Glutamatergic neuron (in vitro differentiated cells): ENCODE results near the gene RNF227. TPM values are rescaled to one million over a fixed set of nuclear protein-coding genes. Genes with fewer than 3 reads are reported as not detected.

Experiments used
- DNase-seq: peaks from one replicate; pipeline ENCODE4 v3.0.0; 2022
- H3K27ac Mint-ChIP-seq: one replicate; pipeline ENCODE4 v1.8.0; 2020; ENCODE audit warnings: mild to moderate bottlenecking, mixed read lengths, inconsistent platforms; ENCODE audit not compliant: unreplicated experiment
- H3K27me3 Mint-ChIP-seq: one replicate; pipeline ENCODE4 v1.8.0; 2020; ENCODE audit warnings: mild to moderate bottlenecking, moderate library complexity, mixed read lengths, inconsistent platforms; ENCODE audit not compliant: unreplicated experiment
- H3K36me3 Mint-ChIP-seq: one replicate; pipeline ENCODE4 v1.8.0; 2020; ENCODE audit warnings: mild to moderate bottlenecking, mixed read lengths, inconsistent platforms; ENCODE audit not compliant: unreplicated experiment
- H3K4me1 Mint-ChIP-seq: one replicate; pipeline ENCODE4 v1.8.0; 2020; ENCODE audit warnings: mild to moderate bottlenecking, low read depth, mixed read lengths, inconsistent platforms; ENCODE audit not compliant: unreplicated experiment
- H3K4me3 Mint-ChIP-seq: one replicate; pipeline ENCODE4 v1.8.0; 2020; ENCODE audit warnings: mild to moderate bottlenecking, mixed read lengths, inconsistent platforms; ENCODE audit not compliant: unreplicated experiment
- H3K9me3 Mint-ChIP-seq: one replicate; pipeline ENCODE4 v1.8.0; 2020; ENCODE audit warnings: mild to moderate bottlenecking, moderate library complexity, mixed read lengths, inconsistent platforms; ENCODE audit not compliant: unreplicated experiment
- CTCF ChIP-seq: fragments of 200-600 bp; sonication (generic); IDR thresholded peaks from one replicate; pipeline ENCODE4 v1.5.0; 2021; ENCODE audit not compliant: partially characterized antibody, unreplicated experiment
- long read RNA-seq: library from polyadenylated mRNA; unstranded; transcript quantifications from one replicate; pipeline ENCODE4 v2.0.0, GENCODE V29; 2020; ENCODE audit not compliant: unreplicated experiment
- total RNA-seq: library from RNA; stranded (reverse); fragmentation: NEBNext Ultra II Directional; extraction: Animal tissue kit (Norgen Biotek cat#: 25700); gene quantifications from one replicate; pipeline ENCODE4 v1.2.1, GENCODE V29; 2021; ENCODE audit not compliant: unreplicated experiment

The RNF227 gene
- 0.49 TPM for total RNA-seq
- long read RNA-seq, partial matches to known transcripts, result 0 of 1 reads
- long read RNA-seq, other reads (novel, unspliced or antisense), result 0 of 1 reads

DNA sequence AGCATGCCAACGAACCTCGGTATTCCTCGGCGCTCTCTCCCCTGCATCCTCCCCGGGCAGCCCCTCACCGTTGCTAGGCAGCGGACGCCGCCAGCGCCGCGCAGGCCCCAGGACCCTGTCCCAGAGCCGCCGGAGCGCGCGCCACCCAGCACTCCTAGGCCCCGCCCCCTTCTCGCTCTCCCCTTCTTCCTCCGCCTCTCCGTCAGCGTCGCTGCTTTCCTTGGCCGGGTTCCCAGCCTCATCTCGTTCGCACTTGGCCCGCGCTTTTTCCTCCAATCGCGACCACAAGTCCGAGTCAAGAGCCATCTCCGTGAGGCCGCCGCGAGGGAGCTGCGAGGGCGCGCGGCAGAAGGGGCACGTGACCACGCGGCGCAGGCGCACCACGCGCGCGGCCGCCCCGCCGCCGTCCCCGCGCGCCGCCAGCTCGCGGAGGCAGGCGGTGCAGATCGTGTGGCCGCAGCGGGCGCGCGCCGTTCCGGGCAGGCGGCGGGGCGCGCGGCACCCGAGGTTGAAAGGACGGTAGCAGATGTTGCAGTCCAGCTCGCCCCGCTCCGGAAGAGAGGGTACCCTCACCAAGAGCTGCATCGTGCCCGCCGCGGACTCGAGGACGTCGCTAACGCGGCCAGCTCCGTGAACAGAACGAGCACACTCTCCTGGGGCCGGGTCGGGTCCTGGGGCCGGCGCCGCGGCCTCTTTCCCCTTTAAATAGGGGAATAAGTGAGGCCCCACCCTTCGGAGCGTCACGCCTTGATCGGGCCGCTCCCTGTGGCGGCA, at the start of gene RNF227:
RNF227 (minus strand) TSS at position 679 of the 774 bp plus-strand sequence; CDS start at position 585, 94 bp downstream.
- peaks cover 12% of the 10 kb centered on the region for H3K27me3 Mint-ChIP-seq
- peak; percentile 85 for DNase-seq
- no peaks in the 10 kb centered on the region for H3K36me3 Mint-ChIP-seq
- no peak for TF ChIP-seq CTCF
- peak within 1 kb of the TSS; percentile 92 for H3K4me3 Mint-ChIP-seq
- H3K9me3 Mint-ChIP-seq, result peaks cover 3% of the 10 kb centered on the region
- H3K4me1 Mint-ChIP-seq, result peaks cover 7% of the 10 kb centered on the region
- H3K27ac Mint-ChIP-seq, result peak within 1 kb of the TSS; percentile 67

GRCh38 chr17:7961421-7961820, 45.3 kb upstream of the RNF227 start:
- no peaks in the 10 kb centered on the region for H3K36me3 Mint-ChIP-seq
- TF ChIP-seq CTCF, result no peak
- no peaks in the 10 kb centered on the region for H3K4me1 Mint-ChIP-seq
- no peak for DNase-seq
- no peak overlapping the region for H3K4me3 Mint-ChIP-seq
- no peaks in the 10 kb centered on the region for H3K9me3 Mint-ChIP-seq
- H3K27ac Mint-ChIP-seq, result no peak overlapping the region
- no peaks in the 10 kb centered on the region for H3K27me3 Mint-ChIP-seq

GRCh38 chr17:7959503-7960253, 43.6 kb upstream of the RNF227 start:
- no peak for TF ChIP-seq CTCF
- Mint-ChIP-seq H3K4me1 (no peaks in the 10 kb centered on the region), H3K27me3 (no peaks in the 10 kb centered on the region), H3K9me3 (no peaks in the 10 kb centered on the region), H3K27ac (no peak overlapping the region), H3K36me3 (no peaks in the 10 kb centered on the region), H3K4me3 (no peak overlapping the region)
- no peak for DNase-seq

GRCh38 chr17:7956228-7956965, 40.3 kb upstream of the RNF227 start:
- no peak for TF ChIP-seq CTCF
- no peak for DNase-seq
- Mint-ChIP-seq H3K9me3 (no peaks in the 10 kb centered on the region), H3K27me3 (no peaks in the 10 kb centered on the region), H3K4me1 (no peaks in the 10 kb centered on the region), H3K4me3 (no peak overlapping the region), H3K36me3 (no peaks in the 10 kb centered on the region), H3K27ac (no peak overlapping the region)
